ENCODE measurements around the gene CPE. TPM values are rescaled to one million over a fixed set of nuclear protein-coding genes. Genes with fewer than 3 reads are reported as not detected.

CPE gene
- polyA plus RNA-seq, 1 of the 3 experiments (the other 2 are of a cell fraction), result 18.2 TPM

GRCh38 chr4:165540206-165540830 is 161.5 kb downstream of the CPE start (continued):
- TF ChIP-seq CTCF (IDR thresholded peaks at IDR 0.05) (no peak), TAF1 (IDR thresholded peaks at IDR 0.05; ENCODE audit: borderline replicate concordance, low read depth, low read length) (no peak), CHD2 (IDR thresholded peaks at IDR 0.05; ENCODE audit: low read length, partially characterized antibody) (no peak), TEAD4 (IDR thresholded peaks at IDR 0.05; ENCODE audit: borderline replicate concordance, insufficient read depth) (no peak)

GRCh38 chr4:165541851-165542459 is 163.1 kb downstream of the CPE start:
- no peaks in the 10 kb centered on the region for H3K36me3 ChIP-seq (replicated peaks in 1 of 2; ENCODE audit: control insufficient read depth in 1 of 2, insufficient read depth in 2 of 2, low read length in 1 of 2)
- H3K9ac ChIP-seq, result no peak overlapping the region
- WGBS (ENCODE audit: low lambda C conversion rate), result 68% methylated on average over 10 of the region's 10 CpGs
- no peak overlapping the region for H2AFZ ChIP-seq (ENCODE audit: low read depth)
- no peak overlapping the region for H3K27ac ChIP-seq (ENCODE audit: low read depth in 2 of 2, low read length in 1 of 2)
- ChIA-PET POLR2A (no interaction called here), CTCF (interaction anchor here (1.0 to 1.7 kb wide), 3 partner anchors 9 to 550 kb away, joined by 3 to 6 read pairs (median 3); no protein-coding TSS in a partner anchor)
- no peaks in the 10 kb centered on the region for H3K9me2 ChIP-seq
- TF ChIP-seq MEF2A (IDR thresholded peaks at IDR 0.05; ENCODE audit: borderline replicate concordance, low read depth) (no peak), YY1 (IDR thresholded peaks at IDR 0.05; ENCODE audit: low read depth) (no peak), TAF1 (IDR thresholded peaks at IDR 0.05; ENCODE audit: borderline replicate concordance, low read depth, low read length) (no peak), SIN3A (IDR thresholded peaks at IDR 0.05; ENCODE audit: borderline replicate concordance, low read depth, low read length) (no peak), FOXJ3 (CRISPR knock-in tag; IDR thresholded peaks at IDR 0.05) (no peak), MXI1 (IDR thresholded peaks at IDR 0.05; ENCODE audit: low read depth, low read length) (no peak), USF1 (IDR thresholded peaks at IDR 0.05; ENCODE audit: borderline replicate concordance, low read depth) (no peak), FOXM1 (IDR thresholded peaks at IDR 0.05; ENCODE audit: low read depth) (no peak), IRF3 (IDR thresholded peaks at IDR 0.05; ENCODE audit: low read depth, low read length) (no peak)
- no peaks in the 10 kb centered on the region for H3K4me1 ChIP-seq (ENCODE audit: control insufficient read depth in 1 of 2, insufficient read depth in 2 of 2, low read depth in 1 of 2, low read length in 1 of 2)
- no peak overlapping the region for H3K4me3 ChIP-seq (ENCODE audit: low read depth in 2 of 2, low read length in 1 of 2)
- peak; percentile 3 for DNase-seq
- no peaks in the 10 kb centered on the region for H3K27me3 ChIP-seq (ENCODE audit: insufficient read depth)
- H3F3A ChIP-seq (replicated peaks; ENCODE audit: insufficient read depth), result no peaks in the 10 kb centered on the region
- H3K4me2 ChIP-seq, result no peak overlapping the region
- no peaks in the 10 kb centered on the region for H3K9me3 ChIP-seq
- H3K79me2 ChIP-seq (ENCODE audit: insufficient read depth), result no peaks in the 10 kb centered on the region
- no peaks in the 10 kb centered on the region for H4K20me1 ChIP-seq (ENCODE audit: insufficient read depth)
